Activated CD8-positive, alpha-beta memory T cell treated with anti-CD3 and anti-CD28 coated beads, Interleukin-2, amount 50 U/mL, for 4 hours (primary cell): ENCODE measurements around the gene NSG1.

ENCODE experiments used
- DNase-seq: peaks from one replicate; pipeline ENCODE4 v3.0.0-alpha.2; 2020

The NSG1 gene

DNA sequence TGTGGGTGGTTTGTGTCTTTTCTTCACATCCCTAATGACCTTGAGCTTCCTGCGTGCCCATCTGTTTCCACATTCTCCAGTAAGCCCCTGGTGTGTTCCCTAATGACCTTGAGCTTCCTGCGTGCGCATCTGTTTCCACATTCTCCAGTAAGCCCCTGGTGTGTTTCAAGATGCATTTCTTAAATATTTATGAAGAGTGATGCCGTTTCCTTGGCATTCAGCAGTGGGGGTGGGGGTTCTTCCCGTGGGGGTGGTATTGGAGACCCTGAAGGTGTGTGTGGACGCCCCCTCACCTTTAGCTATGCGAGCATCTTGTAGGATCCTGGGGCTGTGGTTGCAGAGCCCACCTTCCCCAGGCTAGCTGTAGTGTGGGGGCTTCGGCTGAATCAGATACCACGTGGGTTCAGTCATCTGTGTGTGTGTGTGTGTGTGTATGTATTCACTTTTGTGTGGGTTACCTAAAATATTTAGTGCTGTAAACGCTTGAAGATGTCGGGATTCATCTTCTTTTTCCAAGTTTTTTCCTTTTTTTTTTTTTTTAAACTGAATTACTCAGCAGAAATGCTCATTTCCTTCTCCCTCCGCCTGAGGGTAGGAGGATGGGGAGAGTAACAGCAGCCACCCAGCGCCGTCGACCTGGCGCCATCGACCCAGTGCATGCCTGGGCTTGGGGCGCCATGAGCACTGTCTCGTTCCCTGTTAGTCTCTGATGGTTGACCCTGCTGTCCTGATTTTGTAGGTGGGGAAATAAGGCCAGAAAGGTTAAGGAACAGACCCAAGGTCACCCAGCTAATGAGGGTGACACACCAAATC lies 9.9 kb downstream of the NSG1 start:
- no peak for DNase-seq

DNA sequence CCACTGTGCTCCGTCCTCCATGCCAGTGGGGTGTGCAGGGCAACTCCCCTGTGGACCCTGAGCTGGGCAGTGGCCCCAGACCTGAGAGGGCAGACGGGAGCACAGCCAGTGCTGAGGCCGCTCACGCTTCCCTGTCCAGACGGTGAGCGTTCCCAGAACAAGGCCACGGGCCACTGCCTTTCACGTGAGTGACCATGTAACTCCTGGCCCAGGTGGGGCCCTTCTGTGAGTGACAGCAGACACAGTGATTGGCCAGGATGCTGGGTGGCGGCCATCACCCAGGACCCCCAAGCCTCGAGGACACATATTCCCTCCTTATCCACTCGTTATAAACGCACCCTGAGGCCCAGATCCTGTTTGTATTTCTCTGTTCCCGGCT lies 10.5 kb downstream of the NSG1 start:
- DNase-seq: no peak

DNA sequence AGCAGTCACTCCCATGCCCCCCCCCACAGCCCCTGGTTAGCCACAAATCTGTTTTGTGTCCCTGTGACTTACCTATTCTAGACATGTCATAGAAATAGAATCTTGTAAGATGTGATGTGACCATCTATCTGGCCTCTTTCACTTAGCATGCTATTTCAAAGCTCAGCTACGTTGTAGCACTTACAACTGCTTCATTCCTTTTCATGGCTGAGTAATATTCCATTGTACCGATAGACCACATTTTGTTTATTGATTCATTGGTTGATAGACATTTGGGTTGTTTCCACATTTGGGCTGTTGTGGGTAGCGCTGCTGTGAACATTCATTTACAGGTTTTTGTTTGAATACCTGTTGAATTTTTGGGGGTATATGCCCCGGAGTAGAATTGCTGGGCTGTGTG lies 11.5 kb downstream of the NSG1 start:
- no peak for DNase-seq

DNA sequence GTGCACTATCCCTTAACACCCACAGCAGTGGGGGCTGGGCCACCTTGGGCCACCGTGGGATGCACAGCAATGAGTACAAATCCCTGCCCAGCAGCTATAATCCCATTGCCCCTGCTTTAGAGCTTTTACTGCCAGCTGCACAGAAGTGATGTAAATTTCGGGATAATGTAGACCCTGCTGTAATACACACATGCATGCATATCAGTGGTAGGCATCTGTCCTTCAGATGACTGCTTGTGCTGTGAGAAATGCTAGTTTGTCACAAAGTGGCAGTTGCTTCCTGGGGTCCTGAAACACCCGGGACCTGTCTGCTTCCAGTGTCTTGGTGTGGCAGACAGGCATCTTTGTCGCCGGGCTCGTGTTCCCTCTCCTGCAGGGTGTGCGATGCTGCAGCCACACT lies 14.1 kb downstream of the NSG1 start:
- no peak for DNase-seq

DNA sequence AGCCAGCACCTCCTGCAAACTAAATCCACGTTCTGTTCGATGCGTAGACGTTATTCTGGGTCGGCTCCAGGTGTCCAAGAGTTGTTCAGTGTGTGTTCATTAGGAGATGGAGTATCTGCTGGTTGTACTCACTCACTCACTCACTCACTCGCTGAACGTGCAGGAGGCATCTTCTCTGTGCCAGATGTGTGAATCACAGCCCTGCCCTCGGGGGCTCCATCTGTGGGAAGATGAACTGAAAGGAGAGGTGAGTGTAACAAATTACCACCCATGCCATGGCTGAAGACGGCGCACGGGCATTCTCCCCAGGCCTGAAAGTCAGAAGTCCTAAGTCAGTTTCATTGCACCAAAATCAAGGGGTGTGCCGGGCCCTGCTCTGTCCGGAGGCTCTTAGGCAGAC lies 16.1 kb downstream of the NSG1 start:
- DNase-seq: no peak

DNA sequence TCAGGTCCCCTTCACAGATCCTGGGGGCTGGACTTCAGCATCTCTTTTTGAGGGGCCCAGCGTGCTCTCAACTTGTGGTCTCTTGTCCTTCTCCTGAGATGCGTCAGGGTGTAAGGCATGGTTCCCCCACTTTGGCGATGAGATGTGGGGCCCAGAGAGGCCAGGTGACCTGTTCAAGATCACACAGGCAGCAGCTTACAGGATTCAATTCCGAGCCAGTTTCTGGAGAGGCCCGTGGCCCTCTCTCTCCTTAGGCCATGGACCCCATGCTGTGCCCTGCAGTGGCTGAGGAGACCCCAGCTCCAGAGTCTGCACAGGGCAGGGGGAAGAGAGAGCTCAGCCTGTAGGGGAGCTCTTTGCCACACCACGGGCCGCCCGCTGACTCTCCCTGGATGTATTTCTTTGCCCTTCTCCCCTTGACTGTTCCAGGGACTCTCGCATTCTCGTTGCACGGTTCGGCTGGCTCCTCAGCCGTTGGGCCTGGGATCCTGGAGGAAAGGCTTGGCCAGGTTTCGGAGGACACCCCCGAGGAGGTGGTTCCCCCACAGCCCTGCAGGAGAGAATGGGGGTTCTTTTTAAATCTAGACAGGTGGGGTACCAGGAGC lies 18.6 kb downstream of the NSG1 start:
- no peak for DNase-seq

DNA sequence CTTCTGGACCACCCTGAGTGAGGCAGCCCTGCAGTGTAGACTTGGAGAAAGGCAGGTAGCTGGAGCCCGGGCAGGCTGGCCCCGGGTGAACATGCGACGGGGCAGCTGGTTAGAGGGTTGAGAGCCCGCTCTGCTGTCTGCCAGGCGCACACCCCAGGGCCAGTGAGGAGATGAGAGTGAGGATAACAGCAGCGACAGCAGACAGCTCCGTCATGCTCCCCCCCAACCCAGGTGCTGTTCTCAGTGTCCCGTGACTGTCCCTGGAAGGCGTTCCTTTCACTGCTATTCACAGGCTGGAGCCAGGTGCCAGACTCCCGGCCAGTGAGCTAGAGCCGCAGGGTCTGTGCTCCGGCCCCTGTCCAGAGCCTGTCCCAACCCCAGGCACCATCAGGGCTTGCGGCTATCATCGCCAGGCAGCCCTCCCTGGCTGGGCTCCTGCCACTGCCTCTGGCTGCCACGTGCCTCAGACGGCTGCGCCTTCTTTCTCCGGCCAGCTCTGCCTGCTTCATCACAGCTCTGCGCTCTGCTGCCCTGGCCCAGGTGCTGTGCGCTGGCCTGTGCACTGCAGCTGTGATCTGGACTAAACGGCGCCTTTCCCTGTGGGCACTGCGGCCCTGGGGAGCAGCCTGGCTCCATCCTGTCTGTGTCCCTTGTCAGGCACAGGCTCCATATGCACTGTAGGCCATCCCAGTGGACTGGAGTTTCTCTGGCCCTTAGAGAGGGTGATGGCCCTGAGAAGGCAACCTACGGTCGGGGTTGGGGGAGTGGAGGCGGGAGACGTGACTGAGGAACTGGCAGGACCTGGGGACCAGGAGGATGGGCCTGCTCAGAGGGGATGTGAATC lies 19.8 kb downstream of the NSG1 start:
- DNase-seq: no peak

DNA sequence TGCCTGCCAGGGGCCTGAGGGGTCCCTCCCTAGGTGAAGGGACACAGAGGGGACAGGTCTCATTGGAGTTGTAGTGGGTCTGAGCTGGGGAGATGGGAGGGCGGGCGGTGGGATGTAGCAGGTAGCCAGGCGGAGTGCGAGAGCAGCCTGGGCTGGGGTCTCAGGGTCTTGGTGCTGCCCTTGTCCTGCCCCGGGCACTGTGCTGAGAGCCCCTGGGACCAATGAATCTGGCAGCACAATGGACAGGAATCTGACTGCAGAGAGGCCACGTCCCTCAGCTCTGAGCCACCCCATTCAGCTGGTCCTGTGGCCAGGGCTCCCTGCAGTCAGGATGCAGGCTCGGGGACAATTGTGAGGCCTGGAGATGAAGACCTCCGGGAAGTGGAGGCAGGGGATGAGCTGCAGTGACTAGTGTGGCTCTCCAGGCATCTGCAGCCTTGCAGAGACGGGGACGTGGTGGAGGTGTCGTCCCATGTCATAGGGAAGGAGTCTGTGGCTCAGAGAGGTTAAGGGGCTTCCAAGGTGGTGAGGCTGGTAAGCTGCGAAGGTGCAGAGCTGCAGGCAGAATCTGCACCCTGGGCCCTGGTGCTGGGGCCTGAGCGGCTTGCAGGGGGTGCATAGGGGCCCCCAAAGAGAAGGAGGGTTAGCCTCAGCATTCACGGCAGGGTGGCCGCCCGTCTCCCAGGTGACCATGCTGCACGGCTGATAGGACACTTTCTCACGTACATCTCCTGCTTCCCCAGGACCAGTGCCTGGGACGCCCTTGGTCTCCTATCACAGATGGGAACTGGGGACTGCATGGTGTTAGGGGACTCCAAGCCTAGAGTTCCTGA lies 20.6 kb downstream of the NSG1 start:
- DNase-seq: no peak

DNA sequence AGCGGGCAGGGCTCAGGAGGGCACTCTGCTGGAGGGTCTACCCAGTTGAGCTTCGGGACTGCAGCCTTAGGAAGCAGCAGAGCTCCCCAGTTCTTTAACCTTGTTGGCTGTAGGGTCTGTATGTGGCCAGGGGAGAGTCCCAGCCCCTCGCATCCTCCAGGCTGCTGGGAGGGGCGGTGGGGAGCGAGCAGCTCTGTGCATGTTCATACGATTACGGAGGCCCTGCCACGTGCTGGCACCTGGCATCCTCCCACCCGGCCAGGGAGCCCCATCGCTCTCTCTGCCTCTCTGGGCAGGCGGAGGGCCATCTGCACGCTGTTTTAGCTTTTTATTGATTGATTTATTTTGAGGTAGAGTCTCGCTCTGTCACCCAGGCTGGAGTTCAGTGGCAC lies 21.2 kb downstream of the NSG1 start:
- DNase-seq: no peak

DNA sequence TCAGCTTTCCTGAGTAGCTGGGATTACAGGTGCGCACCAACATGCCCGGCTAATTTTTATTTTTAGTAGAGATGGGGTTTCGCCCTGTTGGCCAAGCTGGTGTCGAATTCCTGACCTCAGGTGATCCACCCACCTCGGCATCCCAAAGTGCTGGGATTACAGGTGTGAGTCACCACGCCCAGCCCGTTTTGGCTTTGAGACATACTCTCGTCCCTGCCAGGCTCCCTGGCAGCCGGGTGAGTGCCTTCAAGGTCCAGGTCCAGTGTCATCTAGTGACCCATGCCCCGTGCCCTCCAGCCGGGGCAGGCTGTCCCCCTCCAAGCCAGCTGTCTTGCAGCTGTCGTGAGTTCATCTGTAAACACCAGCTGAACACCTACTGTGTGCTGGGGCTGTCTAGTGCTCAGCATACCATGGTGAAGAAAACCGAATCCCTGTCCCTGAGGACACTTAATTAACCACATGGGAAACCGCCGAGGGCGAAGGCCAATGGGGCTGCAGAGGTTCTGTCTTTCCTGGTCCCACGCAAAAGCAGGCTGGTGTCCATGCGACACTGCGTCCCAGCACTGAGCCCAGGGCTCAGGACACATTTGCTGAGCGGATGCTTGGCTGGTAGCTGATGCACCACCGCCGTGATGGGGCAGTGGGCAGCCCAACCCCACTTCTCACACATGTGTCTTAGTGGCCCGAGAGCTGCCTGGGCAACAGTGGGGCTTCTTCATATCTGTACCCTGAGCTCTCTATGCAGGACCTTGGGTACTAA lies 21.9 kb downstream of the NSG1 start:
- DNase-seq: no peak

DNA sequence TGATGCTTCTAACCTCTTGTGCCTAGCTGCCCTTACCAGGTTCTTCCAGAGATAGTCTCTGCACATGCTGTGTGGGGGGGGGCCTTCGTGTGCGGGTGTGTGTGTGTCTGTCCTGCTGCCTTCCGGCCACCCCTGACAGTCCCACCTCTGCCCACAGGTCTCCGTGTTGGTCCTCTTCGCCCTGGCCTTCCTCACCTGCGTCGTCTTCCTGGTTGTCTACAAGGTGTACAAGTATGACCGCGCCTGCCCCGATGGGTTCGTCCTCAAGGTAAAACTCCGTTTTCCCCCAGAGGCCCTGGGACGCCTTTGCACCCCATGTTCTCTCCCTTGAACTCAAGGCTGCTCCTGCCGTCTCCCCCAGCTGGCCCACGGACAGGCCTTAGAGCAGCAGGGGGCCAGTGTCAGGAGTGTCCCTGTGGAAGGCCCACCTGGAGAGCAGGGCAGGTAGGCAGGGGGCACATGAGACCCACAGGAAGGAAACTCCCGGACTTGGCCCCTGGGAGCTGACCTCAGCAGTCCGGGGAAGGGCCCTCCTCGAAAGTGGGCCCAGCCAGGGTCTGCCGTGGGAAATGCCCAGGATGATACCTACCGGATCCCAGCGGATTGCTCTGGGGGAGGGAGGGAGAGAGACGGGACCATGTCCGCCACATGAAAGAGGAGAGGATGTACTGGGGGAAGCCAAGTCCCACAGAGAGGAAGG lies 22.7 kb downstream of the NSG1 start:
- DNase-seq: no peak

DNA sequence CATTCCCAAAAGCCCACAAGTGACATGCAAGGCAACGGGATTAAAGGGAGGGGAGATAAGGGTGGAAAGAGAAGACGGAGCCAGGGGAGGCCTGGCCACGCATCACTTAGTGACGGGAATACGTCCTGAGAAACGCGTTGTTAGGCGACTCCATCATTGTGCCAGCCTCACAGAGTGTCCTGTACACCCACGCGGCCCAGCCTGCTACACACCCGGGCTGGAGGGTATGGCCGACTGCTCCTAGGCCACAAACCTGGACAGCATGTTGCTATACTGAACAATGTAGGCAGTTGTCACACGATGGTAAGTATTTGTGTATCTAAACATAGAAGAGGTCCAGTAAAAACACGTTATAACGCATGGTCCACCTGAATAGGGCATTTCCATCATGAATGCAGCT lies 23.4 kb downstream of the NSG1 start:
- no peak for DNase-seq

DNA sequence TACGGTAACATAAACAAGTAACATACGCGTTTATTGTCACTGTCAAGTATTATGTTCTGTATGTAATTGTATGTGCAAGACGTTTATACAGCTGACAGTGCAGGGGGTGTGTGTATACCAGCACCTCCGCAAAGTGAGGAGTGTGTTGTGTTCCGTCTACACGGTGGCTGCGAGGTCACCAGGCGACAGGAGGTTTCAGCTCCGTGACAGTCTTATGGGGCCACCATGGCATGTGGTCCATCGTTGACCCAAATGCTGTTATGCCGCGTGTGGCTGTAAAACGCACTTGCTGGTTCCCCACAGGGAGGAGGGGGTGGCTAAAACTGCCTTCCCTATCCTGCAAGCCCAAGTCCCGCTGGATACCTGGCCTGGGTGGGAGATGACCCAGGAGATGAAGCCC lies 25.0 kb downstream of the NSG1 start:
- DNase-seq: no peak

DNA sequence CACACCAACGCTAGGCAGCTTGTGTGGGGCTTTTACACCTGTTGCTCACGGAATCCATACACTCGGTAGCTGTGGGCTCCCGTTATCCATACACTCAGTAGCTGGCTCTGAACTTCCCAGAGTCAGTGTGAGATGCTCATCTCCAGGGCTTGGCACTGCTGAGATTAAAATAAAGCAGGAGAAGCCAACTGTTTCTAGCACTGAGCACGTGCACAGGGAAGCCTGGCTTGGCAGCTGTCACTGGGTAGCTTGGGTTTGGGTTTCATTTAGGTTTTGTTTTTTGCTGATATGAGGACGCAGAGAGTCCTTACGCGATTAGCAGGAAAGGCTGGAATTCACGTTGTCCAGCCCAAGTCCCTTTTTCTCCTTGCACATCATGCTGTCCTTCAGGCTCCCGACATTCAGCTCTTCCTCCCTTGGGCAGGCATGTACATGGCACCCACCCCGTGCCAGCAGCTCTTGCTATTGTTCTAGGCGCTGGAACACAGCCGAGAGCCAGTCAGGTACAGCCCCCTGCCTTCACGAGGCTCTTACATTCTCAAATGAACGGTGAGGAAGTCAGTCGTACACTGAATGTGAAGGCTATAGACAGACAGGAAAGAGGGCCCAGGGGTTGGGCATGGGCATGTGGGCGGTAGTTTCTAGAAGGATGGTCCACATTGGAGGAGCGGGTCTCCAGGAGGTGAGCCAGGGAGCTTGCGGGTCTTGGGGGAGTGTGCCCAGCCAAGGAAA lies 25.9 kb downstream of the NSG1 start:
- no peak for DNase-seq

DNA sequence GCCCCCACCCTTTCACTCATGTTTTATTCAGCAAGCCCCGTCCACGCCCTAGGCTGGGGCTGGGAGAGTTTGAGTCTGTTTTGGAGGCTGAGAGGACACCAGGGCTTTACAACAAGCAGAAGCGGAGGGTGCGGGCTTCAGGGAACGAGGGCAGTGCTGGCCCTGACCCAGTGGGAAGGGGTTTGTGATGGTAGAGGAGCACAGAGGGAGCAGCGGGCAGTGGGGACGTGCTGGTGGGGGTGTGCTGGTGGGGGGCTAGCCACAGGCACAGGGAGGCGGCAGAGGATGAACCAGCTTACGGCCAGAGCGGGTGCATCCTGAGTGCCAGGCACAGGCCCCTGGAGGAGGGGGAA lies 26.4 kb downstream of the NSG1 start:
- no peak for DNase-seq

DNA sequence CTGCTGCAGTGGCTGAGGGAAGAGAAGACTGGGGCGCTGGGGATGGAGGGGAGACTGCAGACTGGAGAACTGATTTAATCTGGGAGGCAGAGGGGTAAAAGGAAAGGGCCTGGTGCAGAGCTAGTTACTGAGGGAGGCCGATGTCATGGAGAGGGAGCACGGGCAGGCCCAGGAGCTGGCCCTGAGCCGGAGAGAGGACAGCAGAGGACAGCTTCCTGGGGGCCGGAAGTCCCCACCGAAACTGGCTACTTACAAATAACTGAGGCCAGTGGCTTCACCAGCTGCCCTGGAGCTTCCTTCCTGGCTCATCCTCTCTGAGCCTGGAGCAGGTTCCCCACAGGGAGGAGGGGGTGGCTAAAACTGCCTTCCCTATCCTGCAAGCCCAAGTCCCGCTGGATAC lies 26.9 kb downstream of the NSG1 start:
- DNase-seq: no peak

DNA sequence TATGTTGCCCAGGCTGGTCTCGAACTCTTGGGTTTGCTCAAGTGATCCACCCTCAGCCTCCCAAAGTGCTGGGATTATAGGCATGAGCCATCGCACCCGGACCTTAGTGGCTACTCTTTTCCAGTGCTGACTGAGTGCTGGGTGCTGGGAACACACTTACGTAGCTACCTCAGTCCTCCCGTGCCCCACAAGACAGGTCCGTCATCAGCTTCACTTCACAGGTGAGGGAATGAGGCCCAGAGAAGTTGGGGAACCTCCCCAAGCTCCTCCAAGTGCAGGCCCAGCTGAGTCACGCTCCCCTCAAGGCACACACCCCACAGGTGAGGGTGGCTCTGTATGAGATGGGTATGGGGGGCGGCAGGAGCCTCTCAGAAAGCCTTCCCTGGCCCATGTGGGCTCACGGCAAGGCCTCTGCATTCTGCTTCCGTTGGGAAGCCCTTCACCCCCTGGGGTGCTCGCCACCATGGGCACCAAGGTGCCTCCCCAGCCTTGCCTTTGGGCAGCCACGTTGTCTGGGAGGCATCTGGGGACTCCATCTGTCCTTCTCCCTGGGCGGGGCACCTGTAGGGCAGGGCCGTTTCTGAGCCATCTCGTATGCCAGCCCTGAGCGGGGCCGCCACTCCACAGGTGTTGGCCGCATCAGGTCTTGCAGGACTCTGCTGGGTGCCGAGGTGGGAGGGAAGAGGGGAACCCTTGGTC lies 28.4 kb downstream of the NSG1 start:
- DNase-seq: no peak

DNA sequence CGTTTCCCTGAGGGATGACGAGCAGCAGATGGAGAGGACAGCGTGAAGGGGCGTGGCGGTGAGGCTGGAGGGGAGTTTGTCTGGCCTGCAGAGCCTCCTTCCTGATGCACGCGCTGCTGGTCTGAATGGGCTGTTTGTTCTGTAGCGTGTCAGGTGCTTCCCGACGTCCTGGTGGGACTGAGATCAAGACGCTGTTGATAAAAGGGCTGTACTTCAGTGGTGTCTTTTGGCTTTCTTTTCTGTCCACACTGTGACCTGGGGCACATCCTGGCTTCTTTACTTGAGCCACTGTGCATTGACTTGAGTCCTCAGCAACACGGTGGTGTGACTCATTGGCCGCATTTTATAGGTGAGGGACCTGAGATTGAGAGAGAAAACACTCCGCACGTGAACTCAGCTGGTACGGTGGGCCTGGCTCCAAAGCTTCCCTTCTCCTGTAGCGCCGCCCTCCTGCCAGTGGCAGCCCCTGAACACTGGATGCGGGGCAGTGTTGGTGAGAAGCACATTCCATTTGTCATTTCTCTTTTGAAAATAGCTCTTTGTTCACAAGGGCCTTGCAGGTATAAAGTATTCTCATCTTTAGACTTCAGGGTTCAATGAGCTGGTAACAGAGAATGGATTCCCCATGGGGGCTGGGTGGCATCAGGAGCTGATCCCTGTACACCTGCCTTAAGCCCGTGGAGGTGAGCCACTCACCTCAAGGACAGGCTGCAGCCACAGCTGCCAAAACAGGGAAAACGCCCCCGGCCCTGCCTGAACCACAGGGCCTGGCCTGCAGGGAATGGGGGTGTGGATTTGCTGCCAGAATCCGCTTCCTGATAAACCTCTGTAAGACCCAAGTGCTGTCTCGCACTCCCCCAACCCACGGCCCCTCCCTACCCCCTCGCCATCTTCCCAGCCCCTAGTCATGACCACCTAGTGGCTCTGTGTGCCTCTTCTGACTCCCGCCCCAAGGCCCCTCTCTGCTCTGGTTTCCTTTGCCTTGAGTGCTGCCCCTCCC lies 29.2 kb downstream of the NSG1 start:
- DNase-seq: no peak

DNA sequence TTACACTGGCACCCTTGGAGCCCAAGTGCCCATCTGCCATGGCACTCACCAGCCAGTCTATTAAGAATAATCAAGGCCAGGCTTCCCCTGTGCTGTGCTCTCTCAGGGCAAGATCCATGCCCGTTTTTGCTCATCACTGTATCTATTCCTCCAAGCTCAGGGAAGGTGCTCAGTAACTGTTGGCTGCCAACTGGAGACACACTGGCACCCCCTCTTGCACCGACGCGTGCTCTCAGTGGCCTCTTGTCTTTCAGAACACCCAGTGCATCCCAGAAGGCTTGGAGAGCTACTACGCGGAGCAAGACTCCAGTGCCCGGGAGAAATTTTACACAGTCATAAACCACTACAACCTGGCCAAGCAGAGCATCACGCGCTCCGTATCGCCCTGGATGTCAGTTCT lies 30.1 kb downstream of the NSG1 start:
- no peak for DNase-seq
